HT1080 (cell line): ENCODE data around the gene SPTBN1. TPM values are rescaled to one million over a fixed set of nuclear protein-coding genes. Genes with fewer than 3 reads are reported as not detected.

Experiments used
- DNase-seq: peaks from one replicate; pipeline ENCODE4 v3.0.0-alpha.2; 2015; ENCODE audit warnings: low read depth
- total RNA-seq: library from RNA; depleted of rRNA; stranded (reverse); fragments of >200 nt; shearing (Covaris generic); gene quantifications from 2 replicates; pipeline ENCODE4 v1.2.3, GENCODE V29; 2014

The SPTBN1 gene
- total RNA-seq, 1 experiment from 2014 or later = 89.9 TPM

DNA sequence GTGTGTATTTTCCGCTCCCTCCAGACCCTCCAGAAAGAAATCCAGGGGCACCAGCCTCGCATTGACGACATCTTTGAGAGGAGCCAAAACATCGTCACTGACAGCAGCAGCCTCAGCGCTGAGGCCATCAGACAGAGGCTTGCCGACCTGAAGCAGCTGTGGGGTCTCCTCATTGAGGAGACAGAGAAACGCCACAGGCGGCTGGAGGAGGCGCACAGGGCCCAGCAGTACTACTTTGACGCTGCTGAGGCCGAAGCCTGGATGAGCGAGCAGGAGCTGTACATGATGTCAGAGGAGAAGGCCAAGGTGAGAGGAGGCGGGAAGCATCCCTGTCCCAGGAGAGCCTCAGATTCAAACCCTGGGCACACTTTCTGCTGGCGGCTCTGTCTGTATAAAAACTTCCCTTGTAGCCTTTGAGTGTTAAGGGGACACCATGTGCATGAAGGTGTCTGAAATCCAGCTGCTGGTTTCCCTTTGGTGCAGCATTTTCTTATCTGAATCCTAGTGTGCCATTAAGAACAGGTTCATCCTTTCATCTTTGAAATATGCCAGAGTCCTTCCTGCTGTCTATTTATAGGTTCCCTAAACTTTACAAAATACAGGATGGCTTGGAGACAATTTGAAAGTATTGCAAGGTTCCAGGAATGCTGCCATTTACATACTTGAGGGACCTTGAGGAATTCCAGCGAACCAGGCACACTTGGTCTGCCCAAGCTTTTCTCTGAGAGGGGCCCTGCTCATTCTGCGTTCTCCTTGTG lies 190.2 kb downstream of the SPTBN1 start:
- no peak for DNase-seq

DNA sequence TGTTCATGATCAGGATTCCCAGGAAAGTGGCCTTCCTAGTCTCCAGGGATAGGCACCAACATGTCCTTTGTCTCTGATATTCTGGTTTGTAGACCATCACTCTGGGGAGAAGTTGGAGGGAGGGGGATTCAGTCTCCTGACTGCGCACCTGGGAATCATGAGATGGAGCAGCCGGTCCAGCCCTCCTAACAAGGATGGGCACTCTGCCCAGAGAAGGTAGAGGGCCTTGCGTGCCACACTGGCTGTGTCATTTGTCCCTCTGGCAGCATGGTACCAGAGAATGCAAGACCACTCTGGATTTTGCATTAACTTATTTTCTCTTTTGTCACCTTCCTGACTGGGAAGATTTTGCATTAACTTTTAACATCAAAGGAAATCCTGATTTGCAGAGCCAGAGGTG lies 192.1 kb downstream of the SPTBN1 start:
- DNase-seq = no peak

DNA sequence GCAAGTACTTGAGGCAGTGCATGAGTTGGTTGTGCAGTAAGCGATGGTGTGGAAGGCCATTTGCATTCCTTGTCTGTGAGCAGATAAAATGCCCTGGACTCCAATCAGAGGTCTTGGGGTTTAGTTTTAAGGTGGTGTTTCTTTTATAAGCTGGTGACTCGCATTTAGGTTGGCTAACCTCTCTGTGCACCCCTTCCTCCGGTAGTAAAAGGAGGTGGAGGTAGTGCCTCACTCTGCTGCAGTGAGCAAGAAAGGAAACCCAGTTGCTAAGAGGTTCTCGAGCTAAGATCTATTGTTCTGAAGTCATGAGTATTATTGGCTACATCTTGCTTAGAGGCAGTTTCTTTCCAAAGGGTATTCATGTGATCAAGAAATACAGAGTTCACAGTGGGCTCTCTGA lies 193.1 kb downstream of the SPTBN1 start:
- DNase-seq = no peak

DNA sequence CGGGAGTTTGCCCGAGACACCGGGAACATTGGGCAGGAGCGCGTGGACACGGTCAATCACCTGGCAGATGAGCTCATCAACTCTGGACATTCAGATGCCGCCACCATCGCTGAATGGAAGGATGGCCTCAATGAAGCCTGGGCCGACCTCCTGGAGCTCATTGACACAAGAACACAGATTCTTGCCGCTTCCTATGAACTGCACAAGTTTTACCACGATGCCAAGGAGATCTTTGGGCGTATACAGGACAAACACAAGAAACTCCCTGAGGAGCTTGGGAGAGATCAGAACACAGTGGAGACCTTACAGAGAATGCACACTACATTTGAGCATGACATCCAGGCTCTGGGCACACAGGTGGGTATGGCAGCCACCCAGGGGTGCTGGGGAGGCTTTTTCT lies 193.5 kb downstream of the SPTBN1 start:
- no peak for DNase-seq

DNA sequence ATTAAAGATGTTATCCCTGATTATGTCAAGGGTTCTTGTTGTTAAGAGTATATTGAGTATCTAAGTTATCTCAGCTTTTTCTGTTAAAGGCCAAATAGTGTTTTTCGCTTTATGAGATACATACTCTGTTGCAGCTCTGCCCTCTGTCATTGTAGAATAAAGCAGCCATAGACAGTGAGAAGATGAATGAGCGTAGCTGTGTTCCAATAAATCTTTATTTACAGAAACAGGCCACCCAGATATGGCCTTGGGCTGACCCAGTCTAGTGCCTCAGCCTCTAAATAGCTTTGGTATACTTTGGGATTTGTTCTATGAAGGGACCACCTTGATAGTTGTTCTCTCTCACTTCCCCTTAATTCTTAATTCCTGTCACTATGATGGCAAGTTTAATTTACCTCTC lies 194.5 kb downstream of the SPTBN1 start:
- no peak for DNase-seq

DNA sequence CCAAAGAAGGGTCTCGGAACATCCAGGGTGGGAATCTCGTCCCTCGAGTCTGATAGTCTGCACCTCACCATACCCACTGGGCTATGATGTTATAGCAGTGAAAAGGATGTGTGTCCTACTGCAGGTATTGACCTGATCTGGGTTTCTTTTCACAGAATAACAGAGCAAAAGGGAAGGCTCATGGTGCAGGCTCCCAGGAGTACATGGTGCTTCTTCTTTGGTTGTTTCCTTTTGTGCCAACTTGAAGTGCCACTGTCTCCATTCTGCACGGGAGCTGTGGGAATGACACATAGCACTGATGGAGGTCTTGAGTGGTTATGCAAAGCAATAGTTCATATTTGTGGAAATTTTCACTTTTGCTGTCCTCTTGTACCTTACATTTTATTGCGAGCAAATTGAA lies 195.2 kb downstream of the SPTBN1 start:
- no peak for DNase-seq

DNA sequence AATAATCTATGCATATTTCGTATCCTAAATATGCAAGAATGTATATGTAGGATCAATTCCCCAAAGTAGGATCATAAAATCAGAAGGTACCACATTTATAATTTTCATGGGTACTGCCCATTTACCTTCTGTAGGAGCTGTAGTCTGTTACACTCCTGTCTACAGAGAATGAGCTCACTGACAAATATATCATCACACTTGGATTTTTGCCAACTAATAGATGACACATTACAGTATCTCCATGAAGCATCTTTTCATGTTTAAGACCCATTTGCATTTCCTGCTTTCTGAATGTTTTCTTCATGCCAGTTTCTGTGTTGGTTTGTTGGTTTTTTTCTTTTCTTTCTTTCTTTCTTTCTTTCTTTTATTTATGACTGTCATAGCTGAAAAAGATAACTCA lies 196.4 kb downstream of the SPTBN1 start:
- no peak for DNase-seq

DNA sequence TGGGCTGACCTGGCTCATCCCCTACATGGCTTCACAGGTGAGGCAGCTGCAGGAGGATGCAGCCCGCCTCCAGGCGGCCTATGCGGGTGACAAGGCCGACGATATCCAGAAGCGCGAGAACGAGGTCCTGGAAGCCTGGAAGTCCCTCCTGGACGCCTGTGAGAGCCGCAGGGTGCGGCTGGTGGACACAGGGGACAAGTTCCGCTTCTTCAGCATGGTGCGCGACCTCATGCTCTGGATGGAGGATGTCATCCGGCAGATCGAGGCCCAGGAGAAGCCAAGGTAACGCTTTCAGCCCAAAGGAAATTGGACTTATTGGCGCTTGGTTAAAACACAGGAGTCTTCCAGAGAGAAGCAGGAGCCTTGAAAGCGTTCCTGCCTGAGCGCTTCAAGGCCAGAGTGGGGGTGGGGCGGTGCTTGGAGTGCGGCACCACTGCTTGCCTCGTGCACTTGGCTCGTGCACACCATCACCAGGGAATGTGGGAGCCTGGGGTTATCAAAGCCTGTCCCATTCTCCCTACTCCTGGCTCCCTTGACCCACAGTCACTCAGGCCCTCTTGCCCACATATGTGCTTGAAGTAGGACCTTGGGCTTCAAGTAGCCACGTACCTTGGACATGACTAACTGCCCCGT lies 197.6 kb downstream of the SPTBN1 start:
- no peak for DNase-seq

DNA sequence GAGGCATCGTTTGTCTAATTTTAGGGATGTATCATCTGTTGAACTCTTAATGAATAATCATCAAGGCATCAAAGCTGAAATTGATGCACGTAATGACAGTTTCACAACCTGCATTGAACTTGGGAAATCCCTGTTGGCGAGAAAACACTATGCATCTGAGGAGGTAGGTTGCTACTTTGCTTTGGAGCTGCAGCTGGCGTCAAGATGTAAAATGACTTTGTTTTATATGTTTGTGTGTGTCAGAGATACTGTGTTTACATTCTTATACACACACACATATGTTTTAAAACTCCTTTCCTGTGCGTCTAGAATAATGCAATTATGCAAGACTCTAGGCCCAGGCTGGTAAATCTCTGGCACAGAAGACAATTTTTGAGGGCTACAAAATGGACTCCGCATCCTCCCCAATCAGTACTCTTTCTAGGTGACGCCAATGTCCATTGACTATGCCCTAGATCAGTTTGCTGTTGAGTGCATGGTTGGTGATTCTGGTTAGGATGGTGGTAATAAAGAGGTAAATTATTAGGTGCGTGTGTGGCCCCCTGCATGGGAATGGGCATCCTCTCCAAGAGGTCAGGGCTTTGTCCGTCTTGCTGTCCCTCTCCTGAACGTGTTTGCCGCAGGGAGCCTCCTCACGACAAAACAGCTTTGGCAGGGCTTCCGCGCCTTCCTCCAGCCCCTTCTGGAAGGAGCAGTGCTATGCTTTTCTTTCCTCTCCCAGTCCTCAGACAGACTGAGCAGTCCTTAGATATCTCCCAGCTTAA lies 199.1 kb downstream of the SPTBN1 start:
- no peak for DNase-seq

DNA sequence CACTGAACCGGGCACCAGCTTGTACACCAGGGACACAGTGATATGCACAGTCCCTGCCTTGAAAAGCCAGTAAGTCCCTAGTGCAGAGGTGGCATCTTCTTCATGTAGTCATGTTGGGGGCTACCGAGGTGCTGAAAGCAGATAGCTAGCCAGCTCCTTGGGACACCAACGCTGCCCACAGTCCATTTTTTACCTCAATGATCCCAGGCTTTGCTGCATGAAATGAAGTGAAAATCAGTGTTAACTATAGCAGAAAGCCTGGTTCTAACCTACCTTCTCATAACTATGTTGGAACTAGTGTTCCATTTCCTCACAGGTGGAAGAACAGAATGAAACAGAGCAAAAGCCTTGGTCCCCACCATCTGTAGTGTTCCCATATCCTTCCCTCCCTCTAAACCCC lies 200.7 kb downstream of the SPTBN1 start:
- no peak for DNase-seq

DNA sequence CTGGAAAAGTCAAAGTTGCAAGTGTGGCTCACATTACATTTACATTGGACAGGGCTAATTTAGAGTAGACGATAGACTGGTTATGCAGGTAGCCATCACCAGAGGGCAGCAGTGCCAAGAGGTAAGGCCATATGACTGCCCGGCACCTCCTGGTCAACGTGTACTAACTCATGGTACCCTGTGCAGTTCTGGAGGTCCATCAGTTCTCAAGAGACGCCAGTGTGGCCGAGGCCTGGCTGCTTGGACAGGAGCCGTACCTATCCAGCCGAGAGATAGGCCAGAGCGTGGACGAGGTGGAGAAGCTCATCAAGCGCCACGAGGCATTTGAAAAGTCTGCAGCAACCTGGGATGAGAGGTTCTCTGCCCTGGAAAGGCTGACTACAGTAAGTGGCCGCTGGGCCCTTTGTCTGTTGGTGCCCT lies 201.5 kb downstream of the SPTBN1 start:
- DNase-seq = peak; percentile 31

DNA sequence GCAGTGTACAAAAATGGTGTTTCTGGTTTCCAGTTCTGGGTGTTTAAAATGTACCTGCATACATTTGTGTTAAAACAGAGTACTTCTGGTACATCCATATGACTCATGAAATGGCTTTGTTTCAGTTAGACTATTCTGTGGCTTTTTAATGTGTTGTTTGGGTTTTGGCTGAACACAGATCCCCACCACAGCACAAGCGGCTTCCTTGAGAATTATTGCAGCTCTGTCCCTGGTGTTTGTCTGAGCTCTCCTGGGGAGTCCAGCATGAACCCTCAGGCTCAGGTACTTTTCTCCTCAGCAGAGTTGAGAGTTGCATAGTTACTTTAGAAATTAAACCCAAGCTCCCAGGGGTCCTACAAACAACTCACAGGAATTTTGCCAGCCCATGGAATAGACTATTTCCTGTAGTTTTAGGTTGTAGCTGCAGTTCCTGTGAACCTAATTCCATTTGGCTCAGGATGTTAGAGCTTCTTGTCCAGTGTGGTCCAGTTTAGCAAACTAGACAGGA lies 202.5 kb downstream of the SPTBN1 start:
- DNase-seq = peak; percentile 65

DNA sequence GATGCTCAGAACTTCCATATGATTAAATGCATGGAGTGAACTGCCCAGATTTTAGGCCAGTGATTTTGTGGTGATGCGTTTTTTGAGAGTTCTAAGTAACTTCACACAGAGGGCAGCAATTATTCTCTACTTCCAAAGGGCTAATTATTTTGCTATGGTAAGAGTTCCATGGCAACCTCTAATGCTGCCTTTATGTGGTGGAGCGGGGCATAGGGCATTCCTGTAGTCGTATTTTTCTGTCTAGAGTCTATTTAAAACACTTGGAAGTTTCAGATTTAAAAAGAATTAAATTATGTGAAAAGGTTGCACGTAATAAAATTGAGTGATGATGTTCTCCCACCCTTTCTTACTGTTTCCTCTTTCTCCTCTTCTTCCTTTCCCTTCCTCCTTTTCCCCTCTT lies 203.4 kb downstream of the SPTBN1 start:
- no peak for DNase-seq

DNA sequence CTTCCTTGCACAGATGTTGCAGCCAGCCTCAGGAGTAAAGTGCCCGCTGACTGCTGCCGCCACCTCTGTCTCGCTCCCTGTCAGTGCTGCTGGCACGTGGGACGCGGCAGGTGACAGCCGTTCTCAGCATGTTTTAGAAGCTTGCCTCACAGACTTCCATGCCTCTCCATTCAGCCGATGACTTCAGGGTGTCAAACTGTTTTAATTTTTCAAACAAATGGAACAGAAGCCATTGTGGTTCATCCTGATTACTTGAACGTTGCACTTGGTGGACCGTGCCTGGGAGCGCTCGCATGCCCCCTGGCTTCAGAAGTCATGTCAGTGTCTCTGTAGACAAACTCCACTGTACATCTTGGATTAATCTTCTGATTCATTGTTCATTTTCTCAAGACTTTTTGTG lies 204.6 kb downstream of the SPTBN1 start:
- DNase-seq = no peak

DNA sequence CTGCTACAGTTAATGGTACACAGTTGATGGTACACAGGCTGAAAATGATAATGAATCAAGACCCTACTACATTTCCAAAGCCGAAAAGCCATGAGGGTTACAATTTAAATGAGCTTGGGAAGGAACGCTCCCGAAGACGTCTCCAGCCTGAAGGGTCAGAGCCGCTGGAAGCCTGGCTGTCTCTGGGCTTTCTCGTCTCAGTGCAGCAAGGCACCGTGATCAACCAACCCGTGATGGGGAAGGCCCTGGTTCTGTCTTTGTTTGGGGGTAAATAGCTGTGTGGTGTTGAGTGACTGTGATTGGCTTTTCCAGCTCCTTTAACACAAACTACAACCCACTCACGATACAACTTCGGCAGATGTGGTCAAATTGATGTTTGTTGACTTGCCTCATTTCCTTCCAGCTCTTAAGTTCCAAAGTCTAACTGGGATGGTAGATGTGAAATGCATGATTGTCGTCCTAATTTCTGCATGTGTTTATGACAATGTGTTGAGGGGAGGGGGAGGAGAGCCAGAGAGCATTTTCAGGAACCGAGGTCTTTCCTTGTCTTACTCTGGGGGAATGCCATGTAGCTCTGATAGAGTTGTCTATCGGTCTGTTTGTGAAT lies 207.4 kb downstream of the SPTBN1 start:
- DNase-seq = no peak

DNA sequence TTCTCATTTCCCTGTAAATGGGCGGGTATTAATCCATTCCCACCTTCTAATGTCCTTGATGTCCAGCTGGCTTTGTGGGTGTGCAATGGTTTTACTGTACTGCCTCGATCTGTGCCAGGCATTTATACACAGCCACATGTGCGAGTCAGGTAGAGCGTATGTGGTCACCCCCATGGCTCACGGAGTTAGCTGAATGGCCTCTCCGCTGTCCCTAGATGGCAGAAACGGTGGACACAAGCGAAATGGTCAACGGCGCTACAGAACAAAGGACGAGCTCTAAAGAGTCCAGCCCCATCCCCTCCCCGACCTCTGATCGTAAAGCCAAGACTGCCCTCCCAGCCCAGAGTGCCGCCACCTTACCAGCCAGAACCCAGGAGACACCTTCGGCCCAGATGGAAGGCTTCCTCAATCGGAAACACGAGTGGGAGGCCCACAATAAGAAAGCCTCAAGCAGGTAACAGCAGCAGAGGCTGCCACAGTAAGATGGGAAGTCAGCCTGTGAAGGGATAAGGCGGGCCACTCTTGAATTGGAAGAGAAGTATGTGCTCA lies 208.2 kb downstream of the SPTBN1 start:
- DNase-seq = no peak

DNA sequence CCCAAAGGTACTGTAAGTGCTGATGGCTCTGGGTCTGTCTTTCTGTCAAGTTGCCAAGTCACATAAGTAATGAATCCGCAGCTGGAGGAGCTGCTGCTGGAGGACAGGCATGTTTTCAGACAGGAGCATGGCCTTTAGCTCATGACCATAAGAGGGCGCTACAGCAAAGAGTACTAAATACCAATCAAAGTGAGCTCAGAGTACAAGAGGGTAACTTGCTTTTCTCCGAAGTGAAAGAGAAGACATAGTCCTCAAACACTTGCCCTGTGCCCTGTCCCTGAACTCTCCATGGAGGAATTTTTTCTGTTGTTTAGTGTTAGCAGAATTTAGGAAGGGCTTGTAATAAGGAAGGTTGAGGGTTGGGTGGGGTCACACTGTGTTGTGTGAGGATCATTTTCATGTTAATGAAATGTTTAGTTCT lies 209.3 kb downstream of the SPTBN1 start:
- DNase-seq = peak; percentile 45

DNA sequence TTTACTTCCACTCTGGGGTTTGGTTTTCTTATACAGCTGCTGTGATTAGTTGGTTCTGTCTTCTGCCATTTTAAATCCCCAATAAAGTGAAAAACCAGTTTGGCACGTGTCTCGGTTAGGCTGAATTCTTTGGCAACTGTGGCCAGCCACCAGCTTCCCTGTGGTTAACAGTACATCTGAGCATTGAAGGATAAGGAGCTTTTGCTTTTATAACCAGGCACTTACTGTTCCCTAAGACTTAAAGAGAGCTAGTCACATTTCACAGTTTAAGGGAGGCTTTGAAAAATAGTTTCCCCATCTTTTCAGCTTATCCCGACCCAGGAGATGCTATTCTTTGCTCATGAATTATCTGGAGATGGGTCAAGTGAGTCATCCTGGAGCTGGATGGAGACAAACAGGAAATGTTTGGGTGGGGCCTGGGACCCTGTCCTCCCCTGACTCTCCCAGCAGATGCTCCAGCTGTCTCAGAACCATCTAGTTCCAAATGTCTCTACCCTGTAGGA lies 210.1 kb downstream of the SPTBN1 start:
- peak; percentile 71 for DNase-seq

DNA sequence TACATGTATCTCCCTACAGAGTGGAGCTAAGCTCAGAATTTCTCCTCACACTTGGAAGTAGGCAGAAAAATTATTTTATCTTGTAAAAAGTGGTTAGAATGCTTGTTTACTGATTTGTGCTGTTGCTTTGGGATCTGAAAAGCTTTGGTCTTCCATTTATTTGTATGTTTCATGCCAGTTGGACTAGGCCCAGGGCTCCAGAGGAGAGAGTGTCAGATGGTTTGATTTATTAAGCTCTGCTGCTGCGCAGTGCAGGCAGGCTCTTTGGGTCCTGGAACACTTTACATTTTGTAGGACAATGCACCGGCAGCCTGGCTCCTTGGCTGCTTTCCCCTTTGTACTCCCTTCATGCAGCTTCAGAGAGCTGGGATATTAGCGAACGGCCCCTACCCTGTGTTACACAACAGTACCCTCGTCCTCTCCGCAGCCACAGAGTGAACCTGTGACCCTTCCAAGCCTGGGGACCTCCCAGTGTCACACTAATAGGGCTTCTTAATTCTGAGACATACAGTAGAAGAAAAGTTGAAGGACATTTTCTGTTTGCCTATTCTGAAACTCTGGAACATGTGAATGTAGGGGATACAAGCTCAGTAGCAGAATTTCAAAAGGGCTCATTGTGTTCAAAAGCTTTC lies 210.6 kb downstream of the SPTBN1 start:
- DNase-seq = no peak

DNA sequence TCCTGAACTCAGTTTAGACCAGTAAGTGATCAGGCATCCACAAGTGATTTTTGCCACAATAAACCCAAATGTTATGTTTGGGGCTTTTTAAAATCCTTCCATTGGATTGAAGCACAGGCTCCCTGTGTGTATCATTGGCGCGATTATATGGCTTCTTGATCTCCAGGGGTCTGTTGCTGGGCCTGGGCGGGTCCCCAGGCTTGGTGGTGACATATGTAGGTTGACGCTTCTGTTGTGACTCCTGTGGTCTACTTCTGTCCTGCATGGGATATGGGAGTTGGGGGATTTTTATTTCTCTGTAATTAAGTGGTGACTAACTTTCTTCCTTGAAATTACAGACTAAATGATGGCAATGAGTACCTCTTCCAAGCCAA lies 211.1 kb downstream of the SPTBN1 start:
- no peak for DNase-seq
